HG03378 (cell line): ENCODE results near the gene DIP2C.
"Not testable (repeated sequence)": the region's sequence is repeated elsewhere in the genome, so short reads cannot be mapped to it uniquely, and the experiment has no call there.

ENCODE experiments used
- ATAC-seq: cut with Tn5 transposase; IDR thresholded peaks from one replicate; pipeline ENCODE4 v1.9.1; 2021; ENCODE audit warnings: mild to moderate bottlenecking, moderate library complexity; ENCODE audit not compliant: unreplicated experiment

The DIP2C gene

GRCh38 chr10:584497-585290, 104.8 kb downstream of the DIP2C start:
- not testable (repeated sequence) for ATAC-seq

GRCh38 chr10:583433-583832, 106.0 kb downstream of the DIP2C start:
- no peak for ATAC-seq

- ATAC-seq = no peak
These were observed 107.6 kb downstream of the DIP2C start for GRCh38 chr10:581776-582330.

GRCh38 chr10:580778-581177, 108.7 kb downstream of the DIP2C start:
- no peak for ATAC-seq

GRCh38 chr10:576130-576465, 113.4 kb downstream of the DIP2C start:
- ATAC-seq = no peak

GRCh38 chr10:575402-576129, 113.9 kb downstream of the DIP2C start:
- ATAC-seq = no peak

GRCh38 chr10:572696-573095, 116.8 kb downstream of the DIP2C start:
- no peak for ATAC-seq

GRCh38 chr10:571688-572451, 117.6 kb downstream of the DIP2C start:
- no peak for ATAC-seq

- ATAC-seq = no peak
These were observed 118.3 kb downstream of the DIP2C start for GRCh38 chr10:571166-571565.

GRCh38 chr10:570628-571163, 118.8 kb downstream of the DIP2C start:
- no peak for ATAC-seq

GRCh38 chr10:569961-570627, 119.4 kb downstream of the DIP2C start:
- ATAC-seq = no peak

GRCh38 chr10:568848-569247, 120.6 kb downstream of the DIP2C start:
- ATAC-seq = no peak

GRCh38 chr10:567869-568268, 121.6 kb downstream of the DIP2C start:
- ATAC-seq = no peak

GRCh38 chr10:566241-566885, 123.1 kb downstream of the DIP2C start:
- ATAC-seq = no peak

- no peak for ATAC-seq
These were observed 123.8 kb downstream of the DIP2C start for GRCh38 chr10:565676-566075.

- no peak for ATAC-seq
These were observed 124.3 kb downstream of the DIP2C start for GRCh38 chr10:565146-565545.

GRCh38 chr10:563827-564226, 125.6 kb downstream of the DIP2C start:
- no peak for ATAC-seq

- ATAC-seq = no peak
These were observed 127.3 kb downstream of the DIP2C start for GRCh38 chr10:562142-562541.

GRCh38 chr10:561721-562120, 127.7 kb downstream of the DIP2C start:
- no peak for ATAC-seq
